Hematopoietic multipotent progenitor cell treated with erythropoietin and hydrocortisone succinate and interleukin-3 and kit ligand, for 4 days (in vitro differentiated cells): Measurements from ENCODE around the gene SFXN1.
A peak's percentile ranks its signal among the peaks of the same experiment; 100 is the strongest.

Experiments used
- DNase-seq: peaks from one replicate; pipeline ENCODE4 v3.0.0-alpha.2; 2015

Gene SFXN1

DNA sequence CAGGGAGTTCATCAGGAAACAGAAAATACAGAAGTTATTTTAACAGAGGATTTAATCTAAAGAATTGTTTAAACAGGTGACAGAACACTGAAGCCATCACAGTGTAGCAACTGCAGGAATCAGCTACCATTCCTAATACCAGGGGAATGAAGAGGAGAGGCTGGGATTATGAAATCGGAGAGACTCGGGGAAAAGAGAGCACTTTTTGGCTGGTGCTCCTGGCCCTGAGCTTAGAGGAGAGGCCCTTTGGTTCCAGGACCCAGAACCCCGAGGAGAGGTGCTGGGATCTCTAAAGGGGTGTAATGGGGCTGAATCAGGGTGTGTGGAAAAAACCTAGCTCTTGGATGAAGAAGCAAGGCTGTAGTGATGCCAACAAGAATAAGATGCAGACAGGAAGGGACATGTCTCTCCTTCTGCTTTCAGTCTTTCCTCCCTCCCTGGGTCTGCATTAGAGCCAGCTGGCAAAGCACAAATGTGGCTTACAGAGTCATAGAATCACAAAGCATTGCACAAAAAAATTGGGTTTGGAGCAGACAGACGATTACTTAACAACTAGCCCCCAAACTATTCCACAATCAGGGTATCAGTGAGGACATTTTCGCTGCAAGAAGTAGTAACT is 11.6 kb upstream of the SFXN1 start:
- no peak for DNase-seq

DNA sequence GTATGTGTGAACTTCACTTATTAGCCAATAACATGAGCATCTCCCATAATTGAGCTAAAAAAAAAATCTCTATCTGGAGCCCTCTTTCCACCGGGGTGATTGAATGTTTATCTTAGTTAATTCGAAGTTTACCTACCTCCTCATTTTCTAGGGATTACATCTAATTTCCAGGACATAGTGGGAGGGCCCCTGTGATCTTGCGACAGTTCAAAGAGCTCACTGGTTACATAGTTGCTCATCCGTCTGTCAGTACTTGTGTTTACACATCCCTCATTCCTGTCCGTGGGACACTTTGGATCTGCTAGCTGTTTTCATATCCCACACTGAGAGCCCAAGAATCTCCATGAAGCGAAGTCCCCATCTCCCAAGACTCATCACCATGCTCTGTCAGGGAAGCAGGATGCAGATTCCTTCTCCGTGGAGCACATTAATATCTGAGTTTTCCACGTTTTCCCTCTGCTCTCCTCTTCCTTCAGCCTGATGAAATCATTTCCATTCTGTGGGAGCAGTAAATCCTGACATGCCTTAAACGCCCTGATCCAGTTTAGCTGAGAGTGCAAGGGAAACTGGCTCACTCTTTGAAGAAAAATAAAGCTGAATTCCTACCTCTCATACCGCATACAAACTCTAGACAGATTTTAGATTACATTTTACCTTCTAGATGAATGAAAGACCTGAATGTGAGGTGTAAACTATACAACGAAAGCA is 10.2 kb upstream of the SFXN1 start:
- no peak for DNase-seq

DNA sequence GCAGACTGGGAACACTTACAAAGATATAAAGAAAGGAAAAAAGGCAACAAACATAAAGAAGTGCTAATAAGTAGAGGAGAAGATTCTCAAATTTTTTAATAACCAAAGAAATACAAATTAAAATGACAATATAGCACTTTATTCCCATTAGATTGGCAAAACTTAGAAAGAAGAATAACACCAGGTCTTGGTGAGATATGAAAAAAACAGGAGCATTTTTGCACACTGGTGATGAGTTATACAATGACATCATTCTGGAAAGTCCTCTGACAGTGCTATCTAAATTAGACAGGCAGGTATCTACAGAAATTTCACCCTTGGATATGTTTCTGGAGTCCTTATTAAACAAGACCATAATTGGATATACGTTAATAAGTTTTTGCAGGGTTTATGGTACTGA is 9.5 kb upstream of the SFXN1 start:
- DNase-seq = no peak

GRCh38 chr5:175469916-175470315 is 8.4 kb upstream of the SFXN1 start:
- no peak for DNase-seq

- no peak for DNase-seq
Measured at GRCh38 chr5:175470781-175471180, 7.6 kb upstream of the SFXN1 start.

GRCh38 chr5:175471196-175471595 is 7.2 kb upstream of the SFXN1 start:
- no peak for DNase-seq

DNA sequence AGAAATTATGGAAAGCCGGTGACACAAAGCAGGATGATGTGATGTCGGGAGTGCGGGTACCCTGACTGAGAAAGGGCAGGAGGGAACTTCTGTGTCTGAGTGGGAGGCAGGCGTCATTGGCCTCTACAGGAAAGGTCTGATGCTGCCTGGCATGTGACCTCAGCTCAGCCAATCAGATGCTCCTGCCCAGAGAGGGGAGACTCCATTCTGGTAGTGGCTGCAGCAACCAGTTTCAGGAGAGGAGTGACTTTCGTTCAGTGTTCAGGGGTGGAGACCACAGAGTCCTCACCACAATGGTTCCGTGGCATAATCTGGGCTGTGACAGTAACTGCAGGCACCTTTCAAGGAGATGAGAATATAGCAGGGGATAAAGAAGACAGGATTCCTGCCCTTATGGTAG is 6.7 kb upstream of the SFXN1 start:
- DNase-seq = no peak

- DNase-seq = no peak
Measured at GRCh38 chr5:175472378-175472777, 6.0 kb upstream of the SFXN1 start.

GRCh38 chr5:175475248-175475647 is 3.1 kb upstream of the SFXN1 start:
- no peak for DNase-seq

- DNase-seq = no peak
Measured at GRCh38 chr5:175477440-175477839, 920 bp upstream of the SFXN1 start.

DNA sequence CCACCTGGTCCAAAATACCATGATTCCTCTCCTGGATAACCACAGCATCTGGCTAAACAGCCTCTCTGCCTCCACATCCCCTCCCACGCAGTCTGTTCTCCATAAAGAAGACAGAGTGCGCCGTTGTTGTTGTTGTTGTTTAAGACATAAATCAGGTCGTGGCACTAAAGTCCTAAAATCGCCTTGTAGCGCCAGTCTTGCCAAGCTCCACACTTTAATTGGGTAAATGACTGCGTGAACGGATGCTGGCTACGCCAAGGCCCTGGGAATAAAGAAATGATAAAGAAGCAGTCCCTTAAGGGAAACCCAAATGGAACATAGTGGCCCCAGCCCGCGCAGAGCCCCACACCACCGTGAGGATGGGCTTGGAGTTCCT is 364 bp upstream of the SFXN1 start:
- DNase-seq = no peak

DNA sequence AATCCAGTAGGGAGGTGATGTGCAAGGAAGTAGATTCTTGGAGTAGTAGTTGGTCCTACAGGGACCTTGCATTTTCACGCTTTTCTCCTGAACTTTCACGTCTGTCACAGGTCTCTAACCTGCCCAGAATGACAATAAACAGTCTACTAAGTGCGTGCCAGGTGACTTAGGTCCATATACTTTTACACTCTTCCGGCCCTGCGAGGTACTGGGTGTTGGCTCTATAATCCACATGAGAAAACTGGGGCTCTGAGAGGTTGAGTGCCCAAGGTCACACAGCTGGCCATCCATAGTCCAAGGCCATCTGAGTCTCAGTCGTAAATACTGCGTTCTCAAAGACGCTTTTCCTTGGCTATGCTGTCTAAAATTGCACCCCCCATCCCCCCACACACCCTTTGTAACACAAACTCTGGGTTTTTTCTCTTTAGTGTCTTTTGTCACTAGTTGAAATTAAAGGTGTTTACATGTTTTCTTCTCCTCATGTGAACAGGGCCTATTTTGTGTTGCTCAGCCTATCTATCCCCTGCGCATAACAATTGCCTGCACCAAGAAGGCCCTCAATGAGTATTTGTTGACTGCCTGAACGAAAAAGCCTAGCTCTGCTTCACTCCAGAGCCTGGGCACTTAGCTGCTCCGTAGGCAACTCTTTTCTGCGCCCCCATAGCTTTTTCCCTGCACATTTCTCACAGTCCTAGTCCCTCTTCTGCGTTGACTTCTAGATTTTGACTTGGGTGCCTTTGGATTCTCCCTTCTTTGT is 943 bp downstream of the SFXN1 start:
- peak; percentile 20 for DNase-seq

DNA sequence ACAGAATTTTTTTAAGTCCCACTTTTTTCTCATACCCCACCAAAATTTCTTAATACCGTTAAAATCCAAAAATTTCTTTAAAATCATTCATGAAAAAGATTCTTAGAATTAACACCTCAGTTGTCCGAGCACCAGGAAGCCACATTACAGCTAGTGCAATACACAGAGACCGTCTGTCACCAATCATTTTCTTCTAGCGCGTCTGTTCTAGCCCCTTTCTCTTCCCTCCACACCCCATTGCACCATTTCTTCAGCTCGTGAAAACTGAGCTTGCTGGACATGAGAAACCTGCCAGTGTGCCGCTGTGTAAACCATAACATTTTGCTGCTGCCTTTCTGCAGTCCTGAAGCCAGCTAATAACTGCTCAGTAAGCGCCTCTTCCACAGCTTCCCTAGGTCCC is 5.0 kb downstream of the SFXN1 start:
- DNase-seq = no peak

- DNase-seq = no peak
Measured at GRCh38 chr5:175484322-175484721, 6.0 kb downstream of the SFXN1 start.

DNA sequence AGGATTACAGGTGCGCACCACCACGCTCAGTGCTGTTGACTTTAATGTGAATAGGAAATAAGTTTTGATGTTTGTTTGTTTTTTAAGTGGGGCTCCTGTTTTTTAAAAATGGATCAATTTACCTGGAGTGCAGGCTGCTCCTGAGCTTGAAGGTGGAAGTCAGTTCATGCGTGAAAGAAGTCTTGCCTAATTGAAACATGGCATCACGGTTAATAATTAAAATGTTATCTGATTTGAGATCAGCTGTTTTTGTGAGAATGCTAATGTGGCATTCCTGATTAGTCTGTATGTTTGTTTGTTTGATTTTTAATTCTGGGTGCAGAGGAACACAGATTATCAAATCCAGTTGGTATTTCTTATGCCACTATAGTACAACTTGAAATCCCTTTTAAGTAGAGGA is 6.5 kb downstream of the SFXN1 start:
- DNase-seq = no peak

- no peak for DNase-seq
Measured at GRCh38 chr5:175485631-175486030, 7.3 kb downstream of the SFXN1 start.

- DNase-seq = no peak
Measured at GRCh38 chr5:175487514-175488222, 9.3 kb downstream of the SFXN1 start.

GRCh38 chr5:175489693-175490443 is 11.5 kb downstream of the SFXN1 start:
- peak; percentile 58 for DNase-seq

GRCh38 chr5:175491223-175491622 is 12.9 kb downstream of the SFXN1 start:
- DNase-seq = no peak

- no peak for DNase-seq
Measured at GRCh38 chr5:175493260-175493659, 14.9 kb downstream of the SFXN1 start.

GRCh38 chr5:175493726-175494125 is 15.4 kb downstream of the SFXN1 start:
- DNase-seq = no peak

DNA sequence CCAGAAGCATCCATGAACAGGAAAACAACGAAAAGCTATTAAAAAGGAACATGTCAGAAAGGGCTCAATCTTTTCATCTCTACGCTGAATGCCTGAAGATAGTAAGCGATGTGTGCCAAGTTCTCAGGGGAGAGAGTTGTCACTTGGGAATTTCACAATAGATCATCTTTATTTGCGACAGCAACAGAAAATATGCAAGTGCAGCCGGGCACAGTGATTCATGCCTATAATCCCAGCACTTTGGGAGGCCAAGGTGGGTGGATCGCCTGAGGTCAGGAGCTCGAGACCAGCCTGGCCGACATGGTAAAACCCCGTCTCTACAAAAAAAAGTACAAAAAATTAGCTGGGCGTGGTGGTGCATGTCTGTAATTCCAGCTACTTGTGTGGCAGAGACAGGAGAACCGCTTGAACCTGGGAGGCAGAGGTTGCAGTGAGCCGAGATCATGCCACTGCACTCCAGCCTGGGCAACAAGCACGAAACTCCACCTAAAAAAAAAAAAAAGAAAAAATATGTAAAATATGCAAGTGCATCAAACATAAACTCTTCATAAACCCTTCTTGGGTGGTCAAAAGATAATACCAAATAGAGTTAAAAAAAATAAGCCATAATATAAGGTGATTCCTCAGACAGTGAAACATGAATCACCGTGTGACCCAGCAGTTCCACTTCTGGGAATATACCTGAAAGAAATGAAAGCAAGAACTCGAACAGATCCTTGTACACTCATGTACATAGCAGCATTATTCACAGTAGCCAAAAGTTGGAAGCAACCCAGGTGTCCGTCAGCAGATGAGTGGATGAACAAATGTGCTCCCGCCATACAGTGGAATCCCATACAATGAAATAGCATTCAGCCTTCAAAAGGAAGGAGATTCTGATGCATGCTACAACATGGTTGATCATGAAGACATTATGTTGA is 16.2 kb downstream of the SFXN1 start:
- DNase-seq = no peak
